A549 (cell line): ENCODE data around the gene SLC7A6OS.

Experiments used
- CHD4 ChIP-seq: fragments of 200-600 bp; sonication (generic); IDR thresholded peaks from 2 replicates; pipeline ENCODE4 v1.6.1; 2016; ENCODE audit warnings: antibody characterized with exemption, mild to moderate bottlenecking, borderline replicate concordance
- CTCF ChIP-seq: fragments of >200 bp; sonication (Bioruptor Twin); formaldehyde crosslinking; IDR thresholded peaks from 3 replicates; pipeline ENCODE4 v1.5.1; 2016
- HOXA7 ChIP-seq: fragments of 250-450 bp; sonication (Bioruptor Pico); IDR thresholded peaks from 2 replicates; pipeline ENCODE4 v1.5.0; 2020; ENCODE audit warnings: mild to moderate bottlenecking, moderate library complexity
- HOXB5 ChIP-seq: fragments of 250-450 bp; sonication (Bioruptor Pico); IDR thresholded peaks from 2 replicates; pipeline ENCODE4 v1.5.0; 2020; ENCODE audit warnings: mild to moderate bottlenecking, moderate library complexity
- JUN ChIP-seq, 2 experiments: fragments of >200 bp; sonication (Bioruptor Twin); formaldehyde crosslinking; IDR thresholded peaks; 2 replicates in 1 of 2; 3 replicates in 1 of 2; pipeline ENCODE4 v1.6.1; 2016 to 2017
- PHF8 ChIP-seq: fragments of 200-600 bp; sonication (generic); IDR thresholded peaks from 2 replicates; pipeline ENCODE4 v1.6.1; 2016; ENCODE audit warnings: low read depth, mild to moderate bottlenecking, antibody characterized with exemption, moderate library complexity, borderline replicate concordance
- POLR2A ChIP-seq: IDR thresholded peaks from 2 replicates; pipeline ENCODE4 v1.6.1; 2012; ENCODE audit warnings: mild to moderate bottlenecking, low read length
- TF ChIP-seq, protein P1 (sequence below): fragments of >200 bp; sonication (Bioruptor Twin); formaldehyde crosslinking; IDR thresholded peaks from 2 replicates; pipeline ENCODE4 v1.6.1; 2016
- TF ChIP-seq, protein P2 (sequence below): fragments of >200 bp; sonication (Bioruptor Twin); formaldehyde crosslinking; IDR thresholded peaks from 3 replicates; pipeline ENCODE4 v1.6.1; 2016

DNA sequence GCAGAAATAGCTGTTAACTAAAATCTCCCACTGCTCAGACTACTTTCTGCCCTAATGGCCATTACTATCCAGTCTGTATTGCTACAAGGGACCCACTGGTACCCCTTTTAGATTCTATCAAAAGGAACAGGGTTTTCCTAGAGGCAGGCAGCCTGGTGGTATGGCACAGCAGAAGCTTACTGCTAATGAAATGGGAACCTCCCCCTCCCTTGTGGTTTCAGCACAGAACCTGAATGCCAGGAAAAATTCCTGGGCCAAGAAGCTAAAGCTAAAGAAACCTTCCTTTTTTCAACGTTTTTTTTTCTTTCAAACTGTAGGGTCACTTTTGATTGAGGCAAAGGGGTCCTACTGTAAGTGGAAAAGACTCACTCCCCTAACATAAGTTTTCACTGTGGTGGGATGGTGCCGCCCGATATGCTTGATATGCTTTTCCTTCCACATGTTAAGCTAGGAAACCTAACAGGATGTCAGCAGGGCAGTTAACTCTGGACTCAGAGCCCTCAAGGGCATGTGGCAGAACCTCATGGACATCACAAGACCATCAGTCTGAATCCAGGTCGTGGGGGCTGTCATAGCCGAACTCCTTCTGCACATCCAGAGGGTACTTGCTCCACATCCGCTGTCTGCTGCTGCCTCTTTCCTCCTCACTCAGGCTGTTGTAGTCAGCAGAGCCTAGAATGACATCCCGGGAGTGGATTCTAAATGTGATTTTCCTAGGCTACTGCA is 9.8 kb downstream of the SLC7A6OS start:
- TF ChIP-seq CTCF: no peak
- TF ChIP-seq HOXA7 (CRISPR knock-in tag): no peak
- no peak for TF ChIP-seq PHF8
- no peak for TF ChIP-seq JUN (IDR thresholded peaks at IDR 0.05)
- TF ChIP-seq, protein P1, sequence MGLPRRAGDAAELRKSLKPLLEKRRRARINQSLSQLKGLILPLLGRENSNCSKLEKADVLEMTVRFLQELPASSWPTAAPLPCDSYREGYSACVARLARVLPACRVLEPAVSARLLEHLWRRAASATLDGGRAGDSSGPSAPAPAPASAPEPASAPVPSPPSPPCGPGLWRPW: no peak
- TF ChIP-seq HOXB5 (CRISPR knock-in tag): no peak
- TF ChIP-seq, protein P2, sequence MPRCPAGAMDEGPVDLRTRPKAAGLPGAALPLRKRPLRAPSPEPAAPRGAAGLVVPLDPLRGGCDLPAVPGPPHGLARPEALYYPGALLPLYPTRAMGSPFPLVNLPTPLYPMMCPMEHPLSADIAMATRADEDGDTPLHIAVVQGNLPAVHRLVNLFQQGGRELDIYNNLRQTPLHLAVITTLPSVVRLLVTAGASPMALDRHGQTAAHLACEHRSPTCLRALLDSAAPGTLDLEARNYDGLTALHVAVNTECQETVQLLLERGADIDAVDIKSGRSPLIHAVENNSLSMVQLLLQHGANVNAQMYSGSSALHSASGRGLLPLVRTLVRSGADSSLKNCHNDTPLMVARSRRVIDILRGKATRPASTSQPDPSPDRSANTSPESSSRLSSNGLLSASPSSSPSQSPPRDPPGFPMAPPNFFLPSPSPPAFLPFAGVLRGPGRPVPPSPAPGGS: no peak
- no peak for TF ChIP-seq CHD4
- no peak for TF ChIP-seq POLR2A
